GM19467 (cell line): ENCODE data around the gene STX5.
"Not testable (repeated sequence)": the region's sequence is repeated elsewhere in the genome, so short reads cannot be mapped to it uniquely, and the experiment has no call there.

Source experiments
- ATAC-seq: cut with Tn5 transposase; IDR thresholded peaks from one replicate; pipeline ENCODE4 v1.9.1; 2021; ENCODE audit warnings: mild to moderate bottlenecking, moderate library complexity; ENCODE audit not compliant: unreplicated experiment

STX5 gene

DNA sequence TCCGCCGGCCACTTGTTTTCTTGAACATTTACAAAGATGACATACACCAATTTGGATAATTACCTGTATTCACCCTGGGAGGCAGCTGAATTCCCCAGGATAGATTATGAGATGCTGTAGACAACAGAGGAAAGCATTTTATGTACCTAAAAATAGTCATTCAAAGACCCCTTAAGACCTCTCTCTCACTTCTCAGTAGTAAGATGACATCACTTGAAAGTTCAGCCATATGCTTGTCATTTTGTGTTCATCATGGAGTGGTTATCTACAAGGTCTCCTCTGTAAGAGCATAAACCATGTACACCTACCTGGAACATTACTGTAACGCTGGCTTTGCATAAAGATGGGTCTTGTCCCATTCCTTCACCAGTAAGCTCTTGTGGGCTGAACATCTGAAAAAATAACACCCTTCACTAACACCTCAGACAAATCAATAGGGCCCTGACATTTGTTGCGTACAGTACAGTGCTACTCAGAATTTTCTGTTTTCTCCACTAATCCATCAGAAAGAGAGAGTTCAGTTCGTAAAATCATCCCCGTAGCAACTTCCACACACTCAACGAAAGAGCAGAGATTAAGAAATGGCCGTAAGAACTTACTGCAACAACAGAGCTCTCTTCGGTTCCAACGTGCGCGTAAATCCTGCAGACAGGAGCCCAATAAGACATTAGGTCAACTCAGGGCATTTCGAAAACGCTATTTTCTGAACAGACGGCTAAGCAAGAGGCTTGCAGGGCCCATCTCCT lies 23.1 kb upstream of the STX5 start:
- no peak for ATAC-seq

DNA sequence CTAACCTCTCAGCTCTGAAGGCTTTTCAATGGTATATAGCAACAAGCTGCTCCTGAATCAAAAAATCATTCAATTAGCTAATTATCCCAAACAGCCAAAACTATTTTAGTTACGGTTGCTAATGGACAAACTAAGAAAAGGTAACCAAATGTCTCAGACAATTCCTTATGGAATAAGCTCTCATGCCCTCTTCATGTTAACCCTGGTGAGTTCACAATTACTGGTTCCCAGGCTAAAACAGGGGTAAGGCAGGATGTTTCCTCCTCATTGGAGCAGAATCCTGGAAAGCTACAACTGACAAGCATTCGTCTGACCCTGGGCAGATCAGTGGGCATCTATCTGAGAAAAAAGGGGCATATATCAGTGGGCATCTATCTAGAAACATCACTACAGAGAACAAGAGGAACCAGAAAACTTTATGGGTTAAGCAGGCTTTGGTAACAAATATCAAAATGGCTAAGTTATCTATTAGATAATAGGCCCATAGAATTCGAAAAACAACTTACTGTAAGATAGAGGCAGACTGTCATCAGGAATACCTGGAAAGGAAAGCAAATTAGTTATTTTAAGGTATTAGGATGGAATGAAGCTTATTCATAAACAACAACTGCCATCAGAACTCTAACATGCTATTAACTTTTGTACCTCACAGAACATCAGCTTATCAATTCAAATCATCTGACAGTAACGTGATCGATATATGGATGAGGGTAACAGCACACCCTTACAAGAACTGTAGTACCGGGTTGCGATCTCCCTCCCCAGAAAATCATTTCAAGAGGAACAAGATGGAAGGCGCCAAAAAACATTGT lies 22.4 kb upstream of the STX5 start:
- ATAC-seq, result no peak

DNA sequence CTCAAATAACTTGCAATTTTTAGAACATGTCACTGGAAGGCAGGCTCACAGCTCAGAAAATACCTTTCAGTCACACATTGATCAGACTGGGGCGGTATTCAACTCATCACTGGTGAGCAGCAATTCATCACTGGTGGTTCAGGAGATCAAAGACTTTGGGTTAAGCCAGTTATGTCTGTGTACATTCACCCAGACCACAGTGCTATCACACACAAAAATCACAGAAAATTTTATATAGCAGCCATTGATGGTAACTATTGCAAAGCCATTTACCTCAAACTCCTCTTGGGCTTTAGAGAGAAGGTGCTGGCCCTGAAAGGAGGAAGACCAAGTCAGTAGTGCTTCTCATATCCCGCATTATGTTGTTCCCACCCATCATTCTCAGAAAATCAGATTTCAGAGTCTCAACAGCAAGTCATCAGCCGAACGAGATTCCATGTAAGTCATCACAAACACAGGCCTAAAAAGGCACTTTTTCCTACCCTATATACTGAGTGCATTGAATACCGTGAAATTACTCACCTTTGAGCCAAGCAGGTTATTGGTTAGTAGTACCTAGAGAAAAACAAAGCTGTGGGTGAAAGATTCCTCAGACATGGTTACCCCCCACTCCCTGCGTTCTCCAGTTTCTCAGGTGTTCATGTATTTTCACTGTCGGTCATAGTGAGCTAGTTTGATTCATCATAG lies 21.6 kb upstream of the STX5 start:
- no peak for ATAC-seq

DNA sequence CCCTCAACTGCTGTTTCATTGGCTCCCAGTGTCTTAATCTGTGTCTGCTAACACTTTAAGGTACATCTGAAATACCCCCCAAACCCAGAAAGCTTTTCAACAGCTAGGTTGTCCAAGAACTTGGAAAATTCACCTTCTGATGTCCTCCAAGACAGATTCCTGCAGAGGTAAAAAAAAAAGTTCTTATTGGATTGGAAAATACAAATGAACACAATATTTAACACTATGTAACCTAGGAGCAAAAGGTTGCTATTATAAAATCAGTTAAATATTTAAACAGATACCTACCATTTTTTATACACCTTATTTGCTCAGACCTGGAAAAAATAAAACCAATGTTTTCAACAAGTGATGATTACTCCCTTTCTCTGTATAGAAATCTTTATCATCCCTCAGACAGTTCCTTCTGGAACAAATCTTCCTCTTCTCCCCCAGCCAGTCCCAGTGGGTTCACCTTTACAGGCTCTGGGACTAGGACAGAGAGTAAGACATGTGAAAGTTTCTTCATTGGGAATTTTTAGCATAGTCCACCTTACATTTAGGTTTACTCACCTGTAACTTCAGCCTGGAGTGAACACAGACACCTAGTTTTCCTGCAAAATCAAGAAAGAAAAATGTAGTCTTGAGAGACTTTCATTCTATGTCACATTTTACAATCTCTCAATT lies 20.8 kb upstream of the STX5 start:
- no peak for ATAC-seq

GRCh38 chr11:62851807-62852522 lies 20.1 kb upstream of the STX5 start:
- ATAC-seq, result no peak

DNA sequence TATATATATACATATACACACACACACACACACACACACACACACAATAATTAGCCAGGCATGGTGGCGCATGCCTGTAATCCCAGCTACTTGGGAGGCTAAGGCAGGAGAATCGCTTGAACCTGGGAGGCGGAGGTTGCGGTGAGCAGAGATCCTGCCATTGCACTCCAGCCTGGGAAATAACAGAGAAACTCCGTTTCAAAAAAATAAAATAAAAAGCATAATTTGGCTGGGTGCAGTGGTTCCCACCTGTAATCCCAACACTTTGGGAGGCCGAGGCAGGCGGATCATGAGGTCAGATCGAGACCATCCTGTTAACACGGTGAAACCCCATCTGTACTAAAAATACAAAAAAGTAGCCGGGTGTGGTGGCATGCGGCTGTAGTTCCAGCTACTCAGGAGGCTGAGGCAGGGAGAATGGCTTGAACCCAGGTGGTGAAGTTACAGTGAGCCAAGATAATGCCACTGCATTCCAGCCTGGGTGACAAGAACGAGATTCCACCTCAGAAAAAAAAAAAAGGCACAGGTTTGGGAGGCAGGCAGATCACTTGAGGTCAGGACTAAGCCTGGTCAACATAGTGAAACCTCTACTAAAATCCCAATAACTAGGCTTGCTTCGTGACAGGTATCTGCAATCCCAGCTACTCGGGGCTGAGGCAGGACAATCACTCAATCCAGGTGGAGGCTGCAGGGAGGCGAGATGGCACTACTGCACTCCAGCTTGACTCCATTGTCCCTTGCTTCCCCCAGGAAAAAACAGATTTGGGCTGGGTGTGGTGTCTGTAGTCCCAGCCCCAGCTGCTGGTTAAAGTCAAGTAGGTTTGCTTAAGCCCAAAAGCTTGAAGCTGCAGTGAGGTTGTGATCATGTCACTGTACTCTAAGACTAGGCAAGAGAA lies 19.3 kb upstream of the STX5 start:
- no peak for ATAC-seq

DNA sequence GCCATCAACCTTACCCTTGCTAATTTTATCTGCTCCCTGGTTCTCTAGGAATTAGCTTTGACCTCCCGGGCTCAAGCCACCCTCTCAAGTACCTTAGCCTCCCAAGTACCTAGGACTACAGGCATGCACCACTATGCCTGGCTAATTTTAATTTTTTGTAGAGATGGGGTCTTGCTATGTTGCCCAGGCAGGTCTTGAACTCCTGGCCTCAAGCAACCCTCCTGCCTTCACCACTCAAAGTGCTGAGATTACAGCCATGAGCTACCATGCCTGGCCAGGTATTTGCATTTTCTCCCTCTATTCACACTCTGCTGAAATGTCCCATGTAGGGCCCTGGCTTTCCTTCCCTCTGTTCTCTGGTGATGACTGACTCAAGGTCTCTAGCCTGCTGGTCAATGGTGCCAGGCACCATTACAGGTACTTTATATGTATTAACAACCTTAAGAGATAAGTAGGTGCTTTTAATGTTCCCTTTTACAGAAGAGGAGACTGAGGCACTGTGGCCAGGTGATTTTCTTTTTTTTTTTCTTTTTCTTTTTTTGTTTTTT lies 16.0 kb upstream of the STX5 start:
- ATAC-seq, result no peak

- no peak for ATAC-seq
Observed at GRCh38 chr11:62846177-62846576, 14.3 kb upstream of the STX5 start.

DNA sequence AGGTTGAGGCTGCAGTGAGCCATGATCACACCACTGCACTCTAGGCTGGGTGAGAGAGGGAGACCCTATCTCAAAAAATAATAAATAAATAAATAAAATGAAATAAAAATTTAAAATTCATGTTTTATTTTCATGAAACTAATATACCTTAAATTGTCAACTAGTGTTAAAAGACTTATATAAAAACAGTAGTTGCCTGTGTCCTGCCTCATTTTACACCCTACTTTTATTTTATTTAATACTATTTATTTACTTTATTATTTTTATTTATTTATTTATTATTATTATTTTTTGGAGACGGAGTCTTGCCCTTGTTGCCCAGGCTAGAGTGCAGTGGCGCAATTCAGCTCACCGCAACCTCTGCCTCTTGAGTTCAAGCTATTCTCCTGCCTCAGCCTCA lies 12.3 kb upstream of the STX5 start:
- ATAC-seq, result no peak

GRCh38 chr11:62843466-62843865 lies 11.6 kb upstream of the STX5 start:
- ATAC-seq, result no peak

- not testable (repeated sequence) for ATAC-seq
Observed at GRCh38 chr11:62842891-62843290, 11.0 kb upstream of the STX5 start.

- no peak for ATAC-seq
Observed at GRCh38 chr11:62842171-62842741, 10.4 kb upstream of the STX5 start.

GRCh38 chr11:62841361-62842170 lies 9.7 kb upstream of the STX5 start:
- peak; percentile 47 for ATAC-seq

DNA sequence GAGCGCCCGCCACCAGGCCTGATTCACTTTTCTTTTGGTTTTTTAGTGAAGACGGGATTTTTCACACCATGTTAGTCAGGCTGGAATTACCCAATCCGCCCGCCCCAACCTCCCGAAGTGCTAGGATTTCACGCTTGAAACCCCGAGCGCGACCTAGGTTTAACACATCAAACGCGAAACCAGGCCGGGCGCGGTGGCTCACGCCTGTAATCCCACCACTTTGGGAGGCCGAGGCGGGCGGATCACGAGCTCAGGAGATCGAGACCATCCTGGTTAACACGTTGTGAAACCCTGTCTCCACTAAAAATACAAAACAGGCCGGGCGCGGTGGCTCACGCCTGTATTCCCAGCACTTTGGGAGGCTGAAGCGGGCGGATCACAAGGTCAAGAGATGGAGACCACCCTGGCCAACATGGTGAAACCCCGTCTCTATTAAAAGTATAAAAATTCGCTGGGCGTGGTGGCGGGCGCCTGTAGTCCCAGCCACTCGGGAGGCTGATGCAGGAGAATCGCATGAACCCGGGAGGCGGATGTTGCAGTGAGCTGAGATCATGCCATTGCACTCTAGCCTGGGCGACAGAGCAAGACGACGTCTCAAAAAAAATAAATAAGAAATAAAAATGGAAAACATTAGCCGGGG lies 9.0 kb upstream of the STX5 start:
- not testable (repeated sequence) for ATAC-seq

GRCh38 chr11:62839050-62839945 lies 7.4 kb upstream of the STX5 start, which contains the start of gene WDR74:
TSS of gene WDR74 (minus strand) at chr11:62839590. CDS start at chr11:62839570, 20 bp downstream.
- ATAC-seq, result peak; percentile 49

GRCh38 chr11:62835336-62835735 lies 3.5 kb upstream of the STX5 start:
- no peak for ATAC-seq
